Spleen (tissue), 11 donors: ENCODE measurements around the gene BLCAP. TPM values are rescaled to one million over a fixed set of nuclear protein-coding genes. Genes with fewer than 3 reads are reported as not detected.

Source experiments
- DNase-seq: peaks from one replicate; pipeline ENCODE4 v3.0.0-alpha.2; 2020
- H3K27ac ChIP-seq, 8 donors: fragments of 200-600 bp; sonication (generic) in 7 of 8; 1 replicate in 4 of 8; 2 replicates in 4 of 8; pipeline versions ENCODE4 v1.5.0 to v1.8.0; 2016 to 2021; ENCODE audit warnings: inconsistent platforms in 4 of 8, mild to moderate bottlenecking in 4 of 8, moderate library complexity in 1 of 8
- H3K27me3 ChIP-seq, 7 donors: fragments of 200-600 bp; sonication (generic) in 6 of 7; replicated peaks in 1 of 7; 1 replicate in 4 of 7; 2 replicates in 3 of 7; pipeline versions ENCODE4 v1.5.0 to v1.8.0; 2016 to 2021; ENCODE audit warnings: inconsistent platforms in 3 of 7, mild to moderate bottlenecking in 1 of 7
- H3K36me3 ChIP-seq, 6 donors: fragments of 200-600 bp; sonication (generic) in 5 of 6; 1 replicate in 4 of 6; 2 replicates in 2 of 6; pipeline versions ENCODE4 v1.5.0 to v1.8.0; 2016 to 2021; ENCODE audit warnings: inconsistent platforms in 2 of 6
- H3K4me1 ChIP-seq, 6 donors: fragments of 200-600 bp; sonication (generic) in 5 of 6; 1 replicate in 3 of 6; 2 replicates in 3 of 6; pipeline versions ENCODE4 v1.5.0 to v1.8.0; 2016 to 2021; ENCODE audit warnings: inconsistent platforms in 3 of 6
- H3K4me3 ChIP-seq, 8 donors: fragments of 200-600 bp; sonication (generic) in 7 of 8; 1 replicate in 4 of 8; 2 replicates in 4 of 8; pipeline versions ENCODE4 v1.5.0 to v1.8.0; 2016 to 2021; ENCODE audit warnings: inconsistent platforms in 4 of 8, mild to moderate bottlenecking in 4 of 8, moderate library complexity in 2 of 8
- H3K9me3 ChIP-seq, 8 donors: fragments of 200-600 bp; sonication (generic) in 7 of 8; 1 replicate in 4 of 8; 2 replicates in 4 of 8; pipeline versions ENCODE4 v1.5.0 to v1.8.0; 2016 to 2021; ENCODE audit warnings: inconsistent platforms in 4 of 8
- CTCF ChIP-seq, 11 experiments: fragments of 200-600 bp in 7 of 11; fragments of 450-650 bp in 4 of 11; sonication (generic) in 4 of 11; IDR thresholded peaks in 8 of 11; conservative IDR thresholded peaks in 3 of 11; 1 replicate in 7 of 11; 2 replicates in 4 of 11; pipeline versions ENCODE4 v1.4.0 to v1.8.0; 2016 to 2021; ENCODE audit warnings: antibody characterized with exemption in 11 of 11, inconsistent platforms in 4 of 11, mild to moderate bottlenecking in 1 of 11
- POLR2A ChIP-seq, 3 donors: fragments of 450-650 bp; IDR thresholded peaks; one replicate each; pipeline ENCODE4 v1.5.1; 2017; ENCODE audit warnings: antibody characterized with exemption in 3 of 3, mild to moderate bottlenecking in 1 of 3
- POLR2AphosphoS5 ChIP-seq, 3 donors: sonication (generic); formaldehyde crosslinking; IDR thresholded peaks; one replicate each; pipeline ENCODE4 v1.5.1; 2017; ENCODE audit warnings: antibody characterized with exemption in 3 of 3
- WGBS, 5 donors: extraction: QIAGEN DNeasy Blood & Tissue Kit in 3 of 5; methylation state at CpG; one replicate each; pipeline versions ENCODE4 v1.1.5 to v1.1.7; 2013 to 2018; 5-methylcytosine and 5-hydroxymethylcytosine counted together
- intact Hi-C: fragments of 100-400 bp; cut with DNase I; formaldehyde crosslinking; loops from one replicate; pipeline ENCODE4 v1.15.0; 2023; ENCODE audit warnings: low total_unique reads
- polyA plus RNA-seq, 3 donors: library from polyadenylated mRNA; stranded (reverse); fragments of 200-250 nt; gene quantifications; one replicate each; pipeline ENCODE4 v1.2.1, GENCODE V29; 2013
- total RNA-seq, 7 donors: library from RNA; depleted of rRNA in 3 of 7; stranded (reverse); fragments of >200 nt in 3 of 7; fragmentation: NEBNext Ultra II Directional in 4 of 7; extraction: Animal tissue kit (Norgen Biotek cat#: 25700) in 4 of 7; gene quantifications; one replicate each; pipeline versions ENCODE4 v1.1.0 to v1.2.1, GENCODE V29; 2016 to 2021
- donor health status: healthy with polysubstance abuse.
- donor health status: DM: no; HTN: no; CAD: no; lungs with moderate emphysema.
- donor health status: DM: no; HTN: no; CAD: no.
- donor health status: Bipolar disorder and iron deficiency.
- donor health status: healthy.
- donor health status: DM: no; HTN: no; CAD: no.
- donor health status: DM: yes; HTN: yes; CAD: no.

Gene BLCAP
- total and polyA plus RNA-seq, 10 donors, result 56.8 to 94.7 (median 67.3) TPM

- peak overlapping the region; percentile 95 to 100 (median 98) for H3K4me3 ChIP-seq
- no peaks in the 10 kb centered on the region for H3K9me3 ChIP-seq
- peak; percentile 72 for DNase-seq
- 6 to 12% (median 10%) methylated on average over 9 to 10 of the region's 10 CpGs for WGBS, 5 donors
- TF ChIP-seq POLR2AphosphoS5 (IDR thresholded peaks at IDR 0.05) (peak in 2 of 3 donors; percentile 34 to 48), POLR2A (IDR thresholded peaks at IDR 0.05) (no peak)
- intact Hi-C loops, result loop anchor here (5.0 kb wide), 1 partner anchor 329 kb away; no protein-coding TSS in a partner anchor
- H3K4me1 ChIP-seq, result peaks cover 16 to 74% (median 52%) of the 10 kb centered on the region in 6 donors
- H3K27ac ChIP-seq, result peak overlapping the region in 7 of 8 donors; percentile 93 to 98 (median 98)
- peaks cover 0 to 12% (median 0%) of the 10 kb centered on the region in 6 donors for H3K36me3 ChIP-seq
- no peaks in the 10 kb centered on the region for H3K27me3 ChIP-seq
Measured at GRCh38 chr20:37526238-37526838, 1.3 kb downstream of the BLCAP start.

DNA sequence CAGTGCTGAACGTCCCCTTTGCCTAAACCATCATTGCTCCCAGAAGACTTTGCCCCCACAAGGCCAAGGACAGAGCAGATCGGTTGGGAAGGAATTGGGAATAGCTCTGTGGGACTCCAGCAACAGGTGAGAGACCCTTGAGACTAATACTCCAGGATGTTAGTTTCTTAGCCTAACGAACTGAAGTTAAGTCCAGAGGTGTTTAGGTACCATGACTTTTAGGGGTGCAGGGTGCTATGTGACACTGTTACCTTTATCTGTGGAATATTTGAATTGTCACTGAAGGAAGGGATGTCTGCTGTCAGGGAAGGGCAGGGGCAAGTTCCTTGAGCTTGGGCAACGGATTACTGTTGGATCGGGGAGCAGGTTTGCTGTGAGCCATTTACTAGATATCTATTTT, 1.9 kb downstream of the BLCAP start:
- peak overlapping the region in 6 of 8 donors; percentile 2 to 99 (median 98) for H3K4me3 ChIP-seq
- H3K36me3 ChIP-seq, result peaks cover 0 to 18% (median 0%) of the 10 kb centered on the region in 6 donors
- TF ChIP-seq POLR2AphosphoS5 (IDR thresholded peaks at IDR 0.05) (no peak), POLR2A (IDR thresholded peaks at IDR 0.05) (no peak), CTCF (IDR thresholded peaks at IDR 0.05 in 8 of 11, conservative IDR thresholded peaks at IDR 0.05 in 3 of 11) (no peak)
- no peaks in the 10 kb centered on the region for H3K9me3 ChIP-seq
- H3K27me3 ChIP-seq, result no peaks in the 10 kb centered on the region
- H3K4me1 ChIP-seq, result peaks cover 16 to 79% (median 57%) of the 10 kb centered on the region in 6 donors
- WGBS, 5 donors, result 62 to 84% (median 74%) methylated on average over 5 of the region's 5 CpGs
- H3K27ac ChIP-seq, result peak overlapping the region in 4 of 8 donors; percentile 93 to 98 (median 98)
- peak; percentile 31 for DNase-seq
- intact Hi-C loops, result loop anchor here (5.0 kb wide), 1 partner anchor 329 kb away; no protein-coding TSS in a partner anchor

- Histone ChIP-seq H3K4me1 (peaks cover 16 to 87% (median 63%) of the 10 kb centered on the region in 6 donors), H3K9me3 (no peaks in the 10 kb centered on the region), H3K27me3 (no peaks in the 10 kb centered on the region), H3K36me3 (peaks cover 0 to 25% (median 0%) of the 10 kb centered on the region in 6 donors), H3K27ac (peak overlapping the region in 2 of 8 donors; percentile 19 to 98), H3K4me3 (peak overlapping the region in 1 of 8 donors; percentile 98)
- peak; percentile 39 for DNase-seq
- WGBS, 5 donors, result 60 to 86% (median 65%) methylated on average over 5 to 6 of the region's 6 CpGs
- intact Hi-C loops, result loop anchor here (5.0 kb wide), 1 partner anchor 328 kb away; no protein-coding TSS in a partner anchor
- TF ChIP-seq CTCF (IDR thresholded peaks at IDR 0.05 in 8 of 11, conservative IDR thresholded peaks at IDR 0.05 in 3 of 11), result no peak
Measured at GRCh38 chr20:37524859-37525708, 2.6 kb downstream of the BLCAP start.

- H3K27me3 ChIP-seq, result no peaks in the 10 kb centered on the region
- TF ChIP-seq POLR2A (IDR thresholded peaks at IDR 0.05), result no peak
- TF ChIP-seq CTCF (IDR thresholded peaks at IDR 0.05 in 8 of 11, conservative IDR thresholded peaks at IDR 0.05 in 3 of 11), result no peak
- TF ChIP-seq POLR2AphosphoS5 (IDR thresholded peaks at IDR 0.05), result no peak
- peaks cover 0 to 34% (median under 1%) of the 10 kb centered on the region in 6 donors for H3K36me3 ChIP-seq
- no peak overlapping the region for H3K27ac ChIP-seq
- H3K4me3 ChIP-seq, result no peak overlapping the region
- peaks cover 16 to 91% (median 72%) of the 10 kb centered on the region in 6 donors for H3K4me1 ChIP-seq
- 76 to 82% (median 80%) methylated on average over 10 of the region's 10 CpGs for WGBS, 5 donors
- no peaks in the 10 kb centered on the region for H3K9me3 ChIP-seq
- intact Hi-C loops, result no loop called here
- DNase-seq, result peak; percentile 62
Measured at GRCh38 chr20:37523911-37524700, 3.6 kb downstream of the BLCAP start.
